H1 (cell line): Measurements from ENCODE around the gene CNPY2. TPM values are rescaled to one million over a fixed set of nuclear protein-coding genes. Genes with fewer than 3 reads are reported as not detected.

ENCODE experiments used
- CTCF ChIA-PET: fragments of 300-600 bp; sonication (Branson Sonifier 250); formaldehyde crosslinking; loops from one replicate; lab custom pipeline; 2021; ENCODE audit not compliant: partially characterized antibody; lab: Charles Lee
- POLR2A ChIA-PET: fragments of 300-600 bp; sonication (Branson Sonifier 250); formaldehyde crosslinking; loops from one replicate; lab custom pipeline; 2021; ENCODE audit warnings: inconsistent platforms; ENCODE audit not compliant: partially characterized antibody; lab: Charles Lee
- DNase-seq, 2 experiments: peaks; one replicate each; pipeline versions ENCODE4 v3.0.0 to v3.0.0-alpha.2; 2010 to 2022; ENCODE audit warnings: low spot score in 2 of 2, low read depth in 1 of 2, mixed read lengths in 1 of 2
- FAIRE-seq: peaks from 2 replicates; lab custom pipeline; 2011; peaks lifted over from hg19 to GRCh38; lab: Jason Lieb, UNC
- H2AFZ ChIP-seq: 2 replicates; pipeline ENCODE4 v1.8.1; 2012; ENCODE audit warnings: low read length, inconsistent platforms
- H2AK5ac ChIP-seq: 2 replicates; pipeline ENCODE4 v1.6.1; 2013; ENCODE audit warnings: low read depth, low read length
- H2BK120ac ChIP-seq: replicated peaks from 2 replicates; pipeline ENCODE3; 2013; ENCODE audit warnings: low read depth, low read length, inconsistent platforms
- H2BK12ac ChIP-seq: 2 replicates; pipeline ENCODE4 v1.6.1; 2013; ENCODE audit warnings: low read depth, low read length
- H2BK15ac ChIP-seq: 2 replicates; pipeline ENCODE4 v1.6.1; 2013; ENCODE audit warnings: low read length
- H2BK20ac ChIP-seq: 2 replicates; pipeline ENCODE4 v1.6.1; 2013; ENCODE audit warnings: low read length
- H2BK5ac ChIP-seq: 2 replicates; pipeline ENCODE4 v1.6.1; 2013; ENCODE audit warnings: low read depth, low read length
- H3K14ac ChIP-seq: 2 replicates; pipeline ENCODE4 v1.6.1; 2013; ENCODE audit warnings: inconsistent platforms; ENCODE audit not compliant: insufficient read length
- H3K18ac ChIP-seq: 2 replicates; pipeline ENCODE4 v1.6.1; 2013; ENCODE audit warnings: low read length; ENCODE audit errors: extremely low read depth
- H3K23ac ChIP-seq: 2 replicates; pipeline ENCODE4 v1.6.1; 2013; ENCODE audit warnings: inconsistent platforms; ENCODE audit not compliant: insufficient read length
- H3K23me2 ChIP-seq: 2 replicates; pipeline ENCODE4 v1.6.1; 2013; ENCODE audit warnings: low read depth, low read length
- H3K27ac ChIP-seq: 2 replicates; pipeline ENCODE4 v1.6.1; 2011; ENCODE audit warnings: low read depth, low read length, inconsistent platforms
- H3K27me3 ChIP-seq, 4 experiments: replicated peaks in 1 of 4; 1 replicate in 1 of 4; 2 replicates in 3 of 4; pipeline versions ENCODE4 v1.6.1 to v1.8.1; 2011 to 2013; ENCODE audit warnings: low read length in 3 of 4, mild to moderate bottlenecking in 3 of 4, inconsistent platforms in 2 of 4, mixed read lengths in 2 of 4, moderate library complexity in 1 of 4; ENCODE audit not compliant: control insufficient read depth in 3 of 4, insufficient read depth in 3 of 4; ENCODE audit errors: extremely low read depth in 1 of 4
- H3K36me3 ChIP-seq, 4 experiments: 2 replicates each; pipeline versions ENCODE4 v1.6.1 to v1.8.1; 2011 to 2013; ENCODE audit warnings: mild to moderate bottlenecking in 4 of 4, low read length in 3 of 4, moderate library complexity in 2 of 4, control low read depth in 1 of 4, inconsistent platforms in 1 of 4; ENCODE audit not compliant: insufficient read depth in 4 of 4, control insufficient read depth in 2 of 4
- H3K4ac ChIP-seq: replicated peaks from 2 replicates; pipeline ENCODE3; 2013; ENCODE audit warnings: low read length, low read depth, mixed read lengths, inconsistent platforms; ENCODE audit not compliant: insufficient read length
- H3K4me1 ChIP-seq, 4 experiments: replicated peaks in 1 of 4; 1 replicate in 1 of 4; 2 replicates in 3 of 4; pipeline versions ENCODE4 v1.6.1 to v1.8.1; 2011 to 2013; ENCODE audit warnings: low read length in 3 of 4, inconsistent platforms in 2 of 4, mixed read lengths in 1 of 4; ENCODE audit not compliant: insufficient read depth in 4 of 4, control insufficient read depth in 3 of 4
- H3K4me2 ChIP-seq, 2 experiments: 2 replicates each; pipeline versions ENCODE4 v1.6.1 to v1.8.1; 2011 to 2013; ENCODE audit warnings: low read depth in 2 of 2, low read length in 2 of 2, control low read depth in 1 of 2, inconsistent platforms in 1 of 2, mild to moderate bottlenecking in 1 of 2; ENCODE audit not compliant: insufficient read depth in 1 of 2
- H3K4me3 ChIP-seq, 4 experiments: fragments of 200-600, 300-600 bp in 1 of 4; sonication (generic), shearing (Covaris generic), sonication (Bioruptor Twin) in 1 of 4; 2 replicates each; pipeline versions ENCODE4 v1.5.1 to v1.8.1; 2011 to 2016; ENCODE audit warnings: low read length in 4 of 4, low read depth in 3 of 4, control low read depth in 2 of 4, inconsistent platforms in 2 of 4, mild to moderate bottlenecking in 2 of 4, mixed read lengths in 1 of 4, moderate library complexity in 1 of 4; ENCODE audit not compliant: insufficient read depth in 2 of 4; ENCODE audit errors: extremely low read depth in 1 of 4
- H3K56ac ChIP-seq: replicated peaks from 2 replicates; pipeline ENCODE3; 2013; ENCODE audit warnings: low read depth, mild to moderate bottlenecking, mixed read lengths, low read length, inconsistent platforms; ENCODE audit not compliant: insufficient read length
- H3K79me1 ChIP-seq: 2 replicates; pipeline ENCODE4 v1.6.1; 2013; ENCODE audit warnings: low read depth, low read length, control low read depth
- H3K79me2 ChIP-seq, 2 experiments: 2 replicates each; pipeline versions ENCODE4 v1.6.1 to v1.8.1; 2012 to 2013; ENCODE audit warnings: low read length in 2 of 2, mild to moderate bottlenecking in 2 of 2, inconsistent platforms in 1 of 2; ENCODE audit not compliant: insufficient read depth in 2 of 2, control insufficient read depth in 1 of 2
- H3K9ac ChIP-seq, 4 experiments: replicated peaks in 1 of 4; 1 replicate in 1 of 4; 2 replicates in 3 of 4; pipeline versions ENCODE4 v1.6.1 to v1.8.1; 2011 to 2013; ENCODE audit warnings: low read depth in 3 of 4, low read length in 3 of 4, control low read depth in 2 of 4, mild to moderate bottlenecking in 2 of 4, moderate library complexity in 2 of 4, inconsistent platforms in 1 of 4; ENCODE audit errors: extremely low read depth in 1 of 4
- H3K9me3 ChIP-seq, 2 experiments: 2 replicates each; pipeline versions ENCODE4 v1.6.1 to v1.8.1; 2012 to 2013; ENCODE audit warnings: mild to moderate bottlenecking in 2 of 2, moderate library complexity in 2 of 2, control low read depth in 1 of 2, inconsistent platforms in 1 of 2, low read depth in 1 of 2, low read length in 1 of 2, mixed read lengths in 1 of 2; ENCODE audit not compliant: insufficient read depth in 2 of 2
- H4K20me1 ChIP-seq, 2 experiments: replicated peaks in 1 of 2; 2 replicates each; pipeline versions ENCODE3 to v1.8.1; 2011 to 2013; ENCODE audit warnings: inconsistent platforms in 2 of 2, low read length in 2 of 2, mild to moderate bottlenecking in 1 of 2; ENCODE audit not compliant: insufficient read depth in 2 of 2, control insufficient read depth in 1 of 2
- H4K5ac ChIP-seq: 2 replicates; pipeline ENCODE4 v1.6.1; 2013; ENCODE audit warnings: low read length, low read depth, mixed read lengths, inconsistent platforms; ENCODE audit not compliant: insufficient read length
- H4K8ac ChIP-seq: 2 replicates; pipeline ENCODE4 v1.8.0; 2013; ENCODE audit warnings: mild to moderate bottlenecking, moderate library complexity, low read length, inconsistent platforms; ENCODE audit not compliant: insufficient read depth; ENCODE audit errors: extremely low read depth
- H4K91ac ChIP-seq: replicated peaks from 2 replicates; pipeline ENCODE3; 2013; ENCODE audit warnings: low read length, mixed read lengths, inconsistent platforms; ENCODE audit not compliant: insufficient read length
- JUND ChIP-seq: IDR thresholded peaks from 2 replicates; pipeline ENCODE4 v1.6.1; 2011; ENCODE audit warnings: mild to moderate bottlenecking, improper control_type of control experiment, low read length
- WGBS, 2 experiments: shearing (Covaris generic) in 1 of 2; methylation state at CpG; one replicate each; pipeline versions ENCODE4 v1.1.6 to v1.1.7; 2013 to 2015; ENCODE audit warnings: low lambda C conversion rate in 2 of 2, mixed read lengths in 2 of 2, inconsistent platforms in 1 of 2, low coverage in 1 of 2, missing lambda C conversion rate in 1 of 2; ENCODE audit not compliant: insufficient replicate concordance in 2 of 2, insufficient coverage in 1 of 2, insufficient read length in 1 of 2; ENCODE audit errors: extremely low coverage in 1 of 2, missing lambda C conversion rate in 1 of 2; 5-methylcytosine and 5-hydroxymethylcytosine counted together
- polyA plus RNA-seq, 7 experiments: library from polyadenylated mRNA; depleted of rRNA in 3 of 7; stranded (reverse) in 5 of 7; unstranded in 2 of 7; fragments of >200 nt in 5 of 7; fragments of 200-250 nt in 2 of 7; gene quantifications; 1 replicate in 5 of 7; 2 replicates in 1 of 7; 4 replicates in 1 of 7; pipeline versions ENCODE4 v1.2.1 to v1.2.3, GENCODE V29; 2011 to 2013; ENCODE audit warnings: missing spikeins in 2 of 7, mixed read lengths in 2 of 7
- total RNA-seq: library from RNA; stranded (reverse); fragmentation: NEBNext Ultra II Directional; extraction: Animal tissue kit (Norgen Biotek cat#: 25700); gene quantifications from 2 replicates; pipeline ENCODE4 v1.2.1, GENCODE V29; 2021

CNPY2 gene
- total and polyA plus RNA-seq, 2 of the 8 experiments (the other 6 are each of a cell fraction or from before 2014, with no cell fraction given) = 203 to 281 TPM

GRCh38 chr12:56299308-56299852, 16.4 kb downstream of the CNPY2 start:
- peaks cover 0 to 9% (median 2%) of the 10 kb centered on the region in 4 experiments; a peak in 4 of 7 replicates for H3K4me1 ChIP-seq
- no peak for FAIRE-seq
- no peak overlapping the region for H2BK12ac ChIP-seq
- H4K91ac ChIP-seq = no peak overlapping the region
- peak overlapping the region; percentile 95 to 99 (median 96) for H3K4me3 ChIP-seq
- H3K9me3 ChIP-seq = no peaks in the 10 kb centered on the region
- H2AFZ ChIP-seq = no peak overlapping the region
- no peak overlapping the region for H3K23ac ChIP-seq
- peak overlapping the region; percentile 45; the same call in 1 of the 2 replicates for H3K27ac ChIP-seq
- 0 out of 2 replicates have a peak overlapping the region, but pooled peaks have one; percentile 69 for H2BK5ac ChIP-seq
- H3K4ac ChIP-seq = no peak overlapping the region
- H4K8ac ChIP-seq = peak overlapping the region; percentile 46; the same call in 1 of the 2 replicates
- peaks cover 12 to 38% of the 10 kb centered on the region in 2 experiments for H3K79me2 ChIP-seq
- POLR2A ChIA-PET = interaction anchor here (1.0 to 2.1 kb wide), 10 partner anchors 19 to 182 kb away, joined by 3 to 14 read pairs (median 4); partner anchors contain the start of genes ANKRD52, COQ10A, IL23A and PAN2
- no peak overlapping the region for H2BK15ac ChIP-seq
- H4K5ac ChIP-seq = no peak overlapping the region
- peaks cover 0 to 5% (median 3%) of the 10 kb centered on the region in 4 experiments; a peak in 3 of 8 replicates for H3K36me3 ChIP-seq
- H3K14ac ChIP-seq = no peak overlapping the region
- peak in 1 of 2 experiments; percentile 46 for DNase-seq
- H3K18ac ChIP-seq = 0 out of 2 replicates have a peak overlapping the region, but pooled peaks have one; percentile 9
- peaks cover 0 to 2% of the 10 kb centered on the region in 2 experiments for H4K20me1 ChIP-seq
- peak overlapping the region; percentile 65 to 75 (median 68) for H3K9ac ChIP-seq
- no peak overlapping the region for H2BK20ac ChIP-seq
- H3K4me2 ChIP-seq = peak overlapping the region; percentile 82 to 90
- CTCF ChIA-PET = interaction anchor here (0.9 to 1.1 kb wide), 2 partner anchors 23 to 46 kb away, joined by 3 to 4 read pairs; no protein-coding TSS in a partner anchor
- peaks cover 3% of the 10 kb centered on the region; the same call in 1 of the 2 replicates for H3K23me2 ChIP-seq
- WGBS, 2 experiments = 26% methylated on average over 10 of the region's 10 CpGs; no CpG with 5 or more reads in 1 of the 2 experiments
- H3K27me3 ChIP-seq = no peaks in the 10 kb centered on the region
- peak overlapping the region; percentile 24 for H3K56ac ChIP-seq
- H2AK5ac ChIP-seq = no peak overlapping the region
- no peak overlapping the region for H2BK120ac ChIP-seq
- H3K79me1 ChIP-seq = no peaks in the 10 kb centered on the region
- no peak for TF ChIP-seq JUND
